ENCODE measurements around the gene FAM9C. TPM values are rescaled to one million over a fixed set of nuclear protein-coding genes. Genes with fewer than 3 reads are reported as not detected.

The FAM9C gene
- total RNA-seq, 4 donors from 2014 or later, result not detected

DNA sequence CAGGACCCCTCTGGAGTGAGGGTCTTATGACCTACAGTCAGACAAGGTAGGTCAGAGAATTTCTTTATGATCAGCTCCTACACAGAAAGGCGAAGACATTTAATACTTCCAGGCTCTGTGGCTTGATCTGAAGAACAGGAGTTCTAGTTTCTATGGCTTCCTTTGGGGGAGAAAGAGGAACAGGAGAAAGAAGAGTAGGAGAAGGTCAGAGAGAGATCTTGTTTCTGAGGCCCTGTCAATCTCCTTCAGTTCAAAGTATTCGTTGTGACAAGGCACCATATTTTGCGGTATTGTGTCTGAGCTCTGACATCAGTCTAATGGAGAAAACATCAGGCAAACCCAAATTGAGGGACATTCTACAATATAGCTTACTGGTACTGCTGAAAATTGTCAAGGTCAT, 52.8 kb downstream of the FAM9C start:
- Histone ChIP-seq H3K9me3 (no peaks in the 10 kb centered on the region), H3K27ac (replicated peaks in 1 of 4) (no peak overlapping the region), H3K4me3 (no peak overlapping the region), H3K36me3 (no peaks in the 10 kb centered on the region), H3K4me1 (peaks cover 0 to 36% (median 17%) of the 10 kb centered on the region in 4 donors), H3K27me3 (no peaks in the 10 kb centered on the region)
- intact Hi-C loops (cut with DNase I), result no loop called here
- no peak for DNase-seq (ENCODE audit: extremely low spot score)
- WGBS, result 87% methylated on average over 3 of the region's 3 CpGs
- TF ChIP-seq, protein P1, sequence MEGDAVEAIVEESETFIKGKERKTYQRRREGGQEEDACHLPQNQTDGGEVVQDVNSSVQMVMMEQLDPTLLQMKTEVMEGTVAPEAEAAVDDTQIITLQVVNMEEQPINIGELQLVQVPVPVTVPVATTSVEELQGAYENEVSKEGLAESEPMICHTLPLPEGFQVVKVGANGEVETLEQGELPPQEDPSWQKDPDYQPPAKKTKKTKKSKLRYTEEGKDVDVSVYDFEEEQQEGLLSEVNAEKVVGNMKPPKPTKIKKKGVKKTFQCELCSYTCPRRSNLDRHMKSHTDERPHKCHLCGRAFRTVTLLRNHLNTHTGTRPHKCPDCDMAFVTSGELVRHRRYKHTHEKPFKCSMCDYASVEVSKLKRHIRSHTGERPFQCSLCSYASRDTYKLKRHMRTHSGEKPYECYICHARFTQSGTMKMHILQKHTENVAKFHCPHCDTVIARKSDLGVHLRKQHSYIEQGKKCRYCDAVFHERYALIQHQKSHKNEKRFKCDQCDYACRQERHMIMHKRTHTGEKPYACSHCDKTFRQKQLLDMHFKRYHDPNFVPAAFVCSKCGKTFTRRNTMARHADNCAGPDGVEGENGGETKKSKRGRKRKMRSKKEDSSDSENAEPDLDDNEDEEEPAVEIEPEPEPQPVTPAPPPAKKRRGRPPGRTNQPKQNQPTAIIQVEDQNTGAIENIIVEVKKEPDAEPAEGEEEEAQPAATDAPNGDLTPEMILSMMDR (IDR thresholded peaks at IDR 0.05), result no peak
- TF ChIP-seq POLR2A (IDR thresholded peaks at IDR 0.05; ENCODE audit: low read depth) (no peak), POLR2AphosphoS5 (IDR thresholded peaks at IDR 0.05) (no peak), EP300 (IDR thresholded peaks at IDR 0.05) (no peak)

DNA sequence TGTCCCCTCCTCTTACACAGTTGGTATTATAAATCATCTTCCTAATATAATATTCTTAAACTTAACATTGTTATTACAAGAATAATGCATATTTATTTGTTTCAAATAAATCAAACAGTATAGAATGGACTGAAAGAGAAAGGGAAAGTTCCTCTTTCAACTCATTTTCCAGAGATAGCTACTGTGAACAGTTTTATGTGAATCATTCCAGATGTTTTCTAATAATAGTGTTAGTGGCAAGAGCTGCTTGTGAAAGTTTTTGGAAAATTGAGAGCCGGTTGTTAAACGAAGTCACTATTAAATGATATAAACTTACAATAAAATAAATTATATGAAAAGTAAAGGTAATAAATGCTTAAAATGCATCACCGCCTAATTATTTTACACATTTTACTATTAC, 55.0 kb downstream of the FAM9C start:
- Histone ChIP-seq H3K27ac (replicated peaks in 1 of 4) (no peak overlapping the region), H3K4me3 (no peak overlapping the region), H3K36me3 (no peaks in the 10 kb centered on the region), H3K9me3 (no peaks in the 10 kb centered on the region), H3K27me3 (no peaks in the 10 kb centered on the region), H3K4me1 (peaks cover 5 to 42% (median 22%) of the 10 kb centered on the region in 4 donors)
- DNase-seq (ENCODE audit: extremely low spot score), result no peak
- intact Hi-C loops (cut with DNase I), result no loop called here
- TF ChIP-seq POLR2A (IDR thresholded peaks at IDR 0.05; ENCODE audit: low read depth), result no peak
- no peak for TF ChIP-seq EP300 (IDR thresholded peaks at IDR 0.05)
- no peak for TF ChIP-seq POLR2AphosphoS5 (IDR thresholded peaks at IDR 0.05)
- TF ChIP-seq, protein P1 (IDR thresholded peaks at IDR 0.05), result no peak
- 69% methylated on average over 3 of the region's 3 CpGs for WGBS

DNA sequence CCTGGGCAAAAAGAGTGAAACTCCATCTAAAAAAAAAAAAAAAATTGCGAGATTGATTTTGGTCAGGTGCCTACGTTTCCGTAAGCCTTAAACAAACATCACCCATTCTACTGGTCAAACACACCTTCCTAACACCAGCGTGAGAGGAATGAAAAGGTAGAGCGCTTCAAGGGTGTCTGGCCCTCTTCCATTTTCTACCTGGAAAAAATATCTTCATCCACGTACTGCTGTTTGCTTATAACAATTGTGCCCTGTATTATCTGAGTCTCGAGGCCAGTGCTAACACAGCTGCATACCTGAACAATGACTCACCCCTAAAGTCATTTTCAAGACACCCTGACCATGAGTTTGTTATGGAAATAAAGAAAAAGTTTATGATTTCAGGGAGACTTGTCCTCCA, 55.6 kb downstream of the FAM9C start:
- Histone ChIP-seq H3K27me3 (no peaks in the 10 kb centered on the region), H3K36me3 (no peaks in the 10 kb centered on the region), H3K4me3 (no peak overlapping the region), H3K27ac (replicated peaks in 1 of 4) (no peak overlapping the region), H3K9me3 (no peaks in the 10 kb centered on the region), H3K4me1 (peaks cover 7 to 41% (median 21%) of the 10 kb centered on the region in 4 donors)
- WGBS, result 61% methylated on average over 7 of the region's 7 CpGs
- TF ChIP-seq POLR2A (IDR thresholded peaks at IDR 0.05; ENCODE audit: low read depth) (no peak), POLR2AphosphoS5 (IDR thresholded peaks at IDR 0.05) (no peak), EP300 (IDR thresholded peaks at IDR 0.05) (no peak)
- TF ChIP-seq, protein P1 (IDR thresholded peaks at IDR 0.05), result no peak
- intact Hi-C loops (cut with DNase I), result no loop called here
- no peak for DNase-seq (ENCODE audit: extremely low spot score)

DNA sequence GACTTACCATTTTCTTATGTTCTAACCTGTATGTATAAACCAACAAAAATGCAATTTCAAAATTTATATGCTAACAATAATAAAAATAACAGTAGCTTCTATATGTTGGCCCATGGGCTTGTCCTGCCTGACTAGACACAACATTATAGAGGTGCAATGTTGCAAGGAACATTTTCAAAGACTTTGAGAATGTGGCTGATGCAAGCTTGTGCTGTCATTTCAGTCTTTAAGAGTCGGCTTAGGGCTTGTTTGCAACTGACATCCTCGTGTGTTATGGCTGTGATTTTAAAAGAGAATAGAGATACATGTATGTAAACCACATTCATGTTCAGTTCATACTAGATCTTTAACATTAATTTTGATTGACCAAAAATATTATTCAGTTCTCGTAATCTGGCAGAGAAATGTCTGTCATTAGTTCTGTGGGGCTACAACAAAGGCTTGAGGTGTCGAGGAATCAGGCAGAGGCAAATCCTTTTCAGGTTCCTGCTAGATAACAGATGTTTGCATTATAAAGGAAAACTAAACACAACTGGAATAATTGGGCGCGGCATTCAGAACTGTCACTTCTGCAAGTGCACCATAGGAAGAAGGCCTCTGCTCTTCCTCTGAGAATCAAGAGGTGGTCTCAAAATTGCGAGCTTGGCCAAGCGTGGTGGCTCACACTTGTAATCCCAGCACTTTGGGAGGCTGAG, 56.4 kb downstream of the FAM9C start:
- WGBS, result 84% methylated on average over 8 of the region's 8 CpGs
- Histone ChIP-seq H3K4me3 (no peak overlapping the region), H3K27ac (replicated peaks in 1 of 4) (no peak overlapping the region), H3K9me3 (no peaks in the 10 kb centered on the region), H3K4me1 (peaks cover 7 to 39% (median 19%) of the 10 kb centered on the region in 4 donors), H3K36me3 (no peaks in the 10 kb centered on the region), H3K27me3 (no peaks in the 10 kb centered on the region)
- intact Hi-C loops (cut with DNase I), result no loop called here
- DNase-seq (ENCODE audit: extremely low spot score), result no peak
- TF ChIP-seq POLR2A (IDR thresholded peaks at IDR 0.05; ENCODE audit: low read depth), result no peak

DNA sequence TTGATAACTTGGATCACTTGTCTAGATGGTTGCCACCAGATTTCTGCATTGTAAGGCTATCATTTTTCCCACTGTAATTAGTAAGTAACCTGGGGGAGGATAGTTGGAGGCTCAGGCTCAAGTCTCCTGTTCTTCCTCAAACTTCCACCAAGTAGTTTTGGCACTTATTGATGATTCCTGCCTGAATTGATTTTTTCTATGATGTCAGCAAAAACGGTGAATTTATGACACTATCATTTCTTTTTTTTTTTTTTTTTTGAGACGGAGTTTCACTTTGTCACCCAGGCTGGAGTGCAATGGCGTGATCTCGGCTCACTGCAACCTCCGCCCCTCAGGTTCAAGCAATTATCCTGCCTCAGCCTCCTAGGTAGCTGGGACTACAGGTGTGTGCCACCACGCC, 57.1 kb downstream of the FAM9C start:
- intact Hi-C loops (cut with DNase I), result no loop called here
- 82% methylated on average over 6 of the region's 6 CpGs for WGBS
- Histone ChIP-seq H3K9me3 (no peaks in the 10 kb centered on the region), H3K4me3 (no peak overlapping the region), H3K27me3 (no peaks in the 10 kb centered on the region), H3K4me1 (peaks cover 7 to 32% (median 16%) of the 10 kb centered on the region in 4 donors), H3K27ac (replicated peaks in 1 of 4) (no peak overlapping the region), H3K36me3 (no peaks in the 10 kb centered on the region)
- no peak for DNase-seq (ENCODE audit: extremely low spot score)
- TF ChIP-seq EP300 (IDR thresholded peaks at IDR 0.05) (no peak), POLR2AphosphoS5 (IDR thresholded peaks at IDR 0.05) (no peak), POLR2A (IDR thresholded peaks at IDR 0.05; ENCODE audit: low read depth) (no peak)
- TF ChIP-seq, protein P1 (IDR thresholded peaks at IDR 0.05), result no peak

Measured in esophagus muscularis mucosa (tissue), 4 donors.